Activated naive CD8-positive, alpha-beta T cell treated with anti-CD3 and anti-CD28 coated beads, Interleukin-2, amount 50 U/mL, for 24 hours (primary cell): ENCODE results near the gene FAM25A.
A peak's percentile ranks its signal among the peaks of the same experiment; 100 is the strongest.

ENCODE experiments used
- ATAC-seq: fragments of 150-1000 bp; cut with Tn5 transposase; one replicate; pipeline ENCODE4 v1.10.0; 2021
- DNase-seq: peaks from one replicate; pipeline ENCODE4 v3.0.0; 2021
- H3K27ac Mint-ChIP-seq: one replicate; pipeline ENCODE4 v1.8.0; 2021; ENCODE audit warnings: mild to moderate bottlenecking, mixed read lengths
- H3K27me3 Mint-ChIP-seq: one replicate; pipeline ENCODE4 v1.8.0; 2021; ENCODE audit warnings: mixed read lengths
- H3K36me3 Mint-ChIP-seq: one replicate; pipeline ENCODE4 v1.8.0; 2021; ENCODE audit warnings: low read depth, mixed read lengths
- H3K4me1 Mint-ChIP-seq: one replicate; pipeline ENCODE4 v1.8.0; 2021; ENCODE audit warnings: mixed read lengths
- H3K4me3 Mint-ChIP-seq: one replicate; pipeline ENCODE4 v1.8.0; 2021; ENCODE audit warnings: mild to moderate bottlenecking, moderate library complexity, mixed read lengths
- H3K9me3 Mint-ChIP-seq: one replicate; pipeline ENCODE4 v1.8.0; 2021; ENCODE audit warnings: mixed read lengths

The FAM25A gene

GRCh38 chr10:87066178-87066577 is 46.1 kb downstream of the FAM25A start:
- ATAC-seq = no peak
- Mint-ChIP-seq H3K9me3 (no peaks in the 10 kb centered on the region), H3K4me1 (no peaks in the 10 kb centered on the region), H3K36me3 (peaks cover 58% of the 10 kb centered on the region), H3K27ac (peak overlapping the region; percentile 25), H3K4me3 (no peak overlapping the region), H3K27me3 (no peaks in the 10 kb centered on the region)
- no peak for DNase-seq

DNA sequence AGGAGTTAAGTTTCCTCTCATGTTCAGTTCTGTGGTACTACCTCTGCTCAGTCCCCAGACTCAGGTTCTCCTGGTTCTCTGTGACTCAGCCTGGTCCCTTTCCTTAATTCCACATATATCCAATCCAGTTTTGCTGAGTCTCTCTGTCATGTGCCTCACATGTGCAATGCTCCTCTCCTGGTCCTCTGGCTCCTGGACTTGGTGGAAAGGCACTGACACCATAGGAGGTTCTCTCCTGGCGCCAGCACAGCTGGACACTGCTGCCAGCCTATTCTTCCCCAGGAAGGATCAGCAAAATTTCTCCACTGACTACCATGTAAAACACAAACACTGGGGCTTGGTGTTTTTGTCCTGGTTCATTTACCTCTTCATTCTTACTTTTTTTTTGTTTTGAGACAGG is 46.8 kb downstream of the FAM25A start:
- Mint-ChIP-seq H3K36me3 (peaks cover 63% of the 10 kb centered on the region), H3K27ac (no peak overlapping the region), H3K9me3 (no peaks in the 10 kb centered on the region), H3K4me3 (no peak overlapping the region), H3K4me1 (no peaks in the 10 kb centered on the region), H3K27me3 (no peaks in the 10 kb centered on the region)
- no peak for ATAC-seq
- no peak for DNase-seq

- H3K4me3 Mint-ChIP-seq = no peak overlapping the region
- peaks cover 68% of the 10 kb centered on the region for H3K36me3 Mint-ChIP-seq
- H3K27me3 Mint-ChIP-seq = no peaks in the 10 kb centered on the region
- no peak for ATAC-seq
- DNase-seq = no peak
- H3K27ac Mint-ChIP-seq = no peak overlapping the region
- no peaks in the 10 kb centered on the region for H3K9me3 Mint-ChIP-seq
- H3K4me1 Mint-ChIP-seq = no peaks in the 10 kb centered on the region
These were observed 48.2 kb downstream of the FAM25A start for GRCh38 chr10:87068281-87068680.

DNA sequence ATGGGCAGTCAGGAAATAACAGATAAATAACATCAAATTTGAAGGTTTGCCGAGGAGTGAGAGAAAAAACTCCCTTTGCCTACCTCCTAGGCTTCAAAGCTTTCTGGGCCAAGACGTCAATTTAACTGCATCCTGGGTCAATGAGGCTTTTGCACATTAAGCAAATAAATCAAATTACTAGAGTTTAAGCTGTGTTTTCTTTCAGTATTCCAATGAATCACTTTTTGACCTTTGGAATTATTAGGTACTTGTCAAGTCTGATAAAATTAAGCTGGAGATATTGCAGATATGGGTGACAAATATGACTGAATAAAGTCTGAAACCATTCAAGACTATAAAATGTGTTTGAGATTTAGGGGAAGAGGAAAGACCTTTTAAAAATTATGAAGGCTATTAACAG is 52.4 kb downstream of the FAM25A start:
- Mint-ChIP-seq H3K4me1 (peaks cover 7% of the 10 kb centered on the region), H3K27ac (no peak overlapping the region), H3K9me3 (no peaks in the 10 kb centered on the region), H3K36me3 (peaks cover 48% of the 10 kb centered on the region), H3K4me3 (no peak overlapping the region), H3K27me3 (no peaks in the 10 kb centered on the region)
- no peak for DNase-seq
- no peak for ATAC-seq
